ENCODE data around the gene SRC. TPM values are rescaled to one million over a fixed set of nuclear protein-coding genes. Genes with fewer than 3 reads are reported as not detected.

Gene SRC
- polyA plus RNA-seq, 3 donors, result 55.6 to 72.5 (median 67.2) TPM

- DNase-seq, result no peak
Observed at GRCh38 chr20:37407019-37407566, 61.2 kb downstream of the SRC start.

- no peak for DNase-seq
Observed at GRCh38 chr20:37407573-37408002, 61.6 kb downstream of the SRC start.

- no peak for DNase-seq
Observed at GRCh38 chr20:37408302-37409193, 62.6 kb downstream of the SRC start.

- DNase-seq, result no peak
Observed at GRCh38 chr20:37411408-37412219, 65.7 kb downstream of the SRC start.

GRCh38 chr20:37413023-37413334 is 67.0 kb downstream of the SRC start:
- DNase-seq, result no peak

GRCh38 chr20:37413379-37413778 is 67.4 kb downstream of the SRC start:
- no peak for DNase-seq

GRCh38 chr20:37414224-37415035 is 68.5 kb downstream of the SRC start:
- DNase-seq, result no peak

GRCh38 chr20:37415118-37416085 is 69.5 kb downstream of the SRC start:
- DNase-seq, result no peak

- no peak for DNase-seq
Observed at GRCh38 chr20:37416100-37416847, 70.3 kb downstream of the SRC start.

- DNase-seq, result no peak
Observed at GRCh38 chr20:37416848-37417616, 71.1 kb downstream of the SRC start.

GRCh38 chr20:37417617-37418467 is 71.9 kb downstream of the SRC start:
- DNase-seq, result no peak

- no peak for DNase-seq
Observed at GRCh38 chr20:37418591-37419109, 72.7 kb downstream of the SRC start.

GRCh38 chr20:37419307-37419706 is 73.4 kb downstream of the SRC start:
- no peak for DNase-seq

GRCh38 chr20:37419774-37420542 is 74.0 kb downstream of the SRC start:
- DNase-seq, result no peak

- no peak for DNase-seq
Observed at GRCh38 chr20:37420610-37421009, 74.7 kb downstream of the SRC start.

GRCh38 chr20:37421060-37421905 is 75.3 kb downstream of the SRC start:
- no peak for DNase-seq
